Esophagus squamous epithelium (tissue), 4 donors: ENCODE measurements around the gene CR1L.

ENCODE experiments used
- CTCF ChIP-seq, 6 experiments: fragments of 450-650 bp in 4 of 6; fragments of 200-600 bp in 2 of 6; sonication (generic) in 2 of 6; IDR thresholded peaks; one replicate each; pipeline ENCODE4 v1.5.1; 2016 to 2019; ENCODE audit warnings: antibody characterized with exemption in 6 of 6, mild to moderate bottlenecking in 4 of 6, moderate library complexity in 4 of 6
- POLR2A ChIP-seq, 4 donors: fragments of 450-650 bp; IDR thresholded peaks; one replicate each; pipeline ENCODE4 v1.6.1; 2017; ENCODE audit warnings: antibody characterized with exemption in 4 of 4, mild to moderate bottlenecking in 4 of 4, moderate library complexity in 3 of 4

GRCh38 chr1:207762622-207763021 lies 117.7 kb downstream of the CR1L start:
- no peak for TF ChIP-seq CTCF (IDR thresholded peaks at IDR 0.05)
- TF ChIP-seq POLR2A (IDR thresholded peaks at IDR 0.05): no peak
